GM19438 (cell line): ENCODE results near the gene GNPTG.

Experiments used
- ATAC-seq: cut with Tn5 transposase; IDR thresholded peaks from one replicate; pipeline ENCODE4 v1.9.1; 2021; ENCODE audit warnings: low read depth; ENCODE audit not compliant: unreplicated experiment

GNPTG gene

GRCh38 chr16:1392826-1393225 lies 41.1 kb downstream of the GNPTG start:
- ATAC-seq = no peak

GRCh38 chr16:1393613-1394176 lies 42.0 kb downstream of the GNPTG start:
- ATAC-seq = no peak

GRCh38 chr16:1394367-1394951 lies 42.7 kb downstream of the GNPTG start:
- no peak for ATAC-seq

- no peak for ATAC-seq
Measured at GRCh38 chr16:1395444-1396031, 43.8 kb downstream of the GNPTG start.

- ATAC-seq = no peak
Measured at GRCh38 chr16:1397779-1398178, 46.0 kb downstream of the GNPTG start.

GRCh38 chr16:1398351-1398750 lies 46.6 kb downstream of the GNPTG start:
- no peak for ATAC-seq

GRCh38 chr16:1398826-1399581 lies 47.3 kb downstream of the GNPTG start:
- no peak for ATAC-seq

- no peak for ATAC-seq
Measured at GRCh38 chr16:1401061-1401757, 49.5 kb downstream of the GNPTG start.

- no peak for ATAC-seq
Measured at GRCh38 chr16:1401758-1402154, 50.0 kb downstream of the GNPTG start.

GRCh38 chr16:1403036-1403435 lies 51.3 kb downstream of the GNPTG start:
- ATAC-seq = no peak

- no peak for ATAC-seq
Measured at GRCh38 chr16:1403733-1404132, 52.0 kb downstream of the GNPTG start.

GRCh38 chr16:1407753-1408152 lies 56.0 kb downstream of the GNPTG start:
- no peak for ATAC-seq

- no peak for ATAC-seq
Measured at GRCh38 chr16:1408171-1408837, 56.6 kb downstream of the GNPTG start.

GRCh38 chr16:1412847-1413246 lies 61.1 kb downstream of the GNPTG start:
- ATAC-seq = no peak
